ENCODE results near the gene PPL.

GRCh38 chr16:4866586-4866985 is 70.4 kb downstream of the PPL start:
- TF ChIP-seq POLR2A (IDR thresholded peaks at IDR 0.05) = no peak
- TF ChIP-seq, protein P1, sequence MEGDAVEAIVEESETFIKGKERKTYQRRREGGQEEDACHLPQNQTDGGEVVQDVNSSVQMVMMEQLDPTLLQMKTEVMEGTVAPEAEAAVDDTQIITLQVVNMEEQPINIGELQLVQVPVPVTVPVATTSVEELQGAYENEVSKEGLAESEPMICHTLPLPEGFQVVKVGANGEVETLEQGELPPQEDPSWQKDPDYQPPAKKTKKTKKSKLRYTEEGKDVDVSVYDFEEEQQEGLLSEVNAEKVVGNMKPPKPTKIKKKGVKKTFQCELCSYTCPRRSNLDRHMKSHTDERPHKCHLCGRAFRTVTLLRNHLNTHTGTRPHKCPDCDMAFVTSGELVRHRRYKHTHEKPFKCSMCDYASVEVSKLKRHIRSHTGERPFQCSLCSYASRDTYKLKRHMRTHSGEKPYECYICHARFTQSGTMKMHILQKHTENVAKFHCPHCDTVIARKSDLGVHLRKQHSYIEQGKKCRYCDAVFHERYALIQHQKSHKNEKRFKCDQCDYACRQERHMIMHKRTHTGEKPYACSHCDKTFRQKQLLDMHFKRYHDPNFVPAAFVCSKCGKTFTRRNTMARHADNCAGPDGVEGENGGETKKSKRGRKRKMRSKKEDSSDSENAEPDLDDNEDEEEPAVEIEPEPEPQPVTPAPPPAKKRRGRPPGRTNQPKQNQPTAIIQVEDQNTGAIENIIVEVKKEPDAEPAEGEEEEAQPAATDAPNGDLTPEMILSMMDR (IDR thresholded peaks at IDR 0.05) = no peak
